ENCODE data around the gene PTPN4.
A peak's percentile ranks its signal among the peaks of the same experiment; 100 is the strongest.
"Not testable (repeated sequence)": the region's sequence is repeated elsewhere in the genome, so short reads cannot be mapped to it uniquely, and the experiment has no call there.

Gene PTPN4

DNA sequence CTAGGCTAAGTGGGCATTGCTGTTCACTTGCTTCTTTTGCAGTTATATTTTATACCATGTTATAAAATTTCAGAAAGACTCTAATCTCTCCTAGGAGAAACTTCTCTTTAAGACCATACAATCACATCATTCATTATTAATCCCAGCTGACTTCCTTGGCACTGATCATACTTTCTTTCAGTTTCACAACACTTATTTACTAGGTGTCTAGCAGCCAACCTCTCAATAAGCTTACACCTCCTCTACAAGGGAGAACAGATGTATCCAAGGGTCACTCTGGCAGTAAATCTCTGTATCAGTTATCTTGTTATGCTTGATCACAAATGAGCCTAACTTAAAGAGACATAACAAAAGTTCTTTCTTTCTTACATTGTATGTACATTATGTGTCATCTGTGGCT is 183.3 kb downstream of the PTPN4 start:
- DNase-seq (ENCODE audit: low spot score), result no peak

DNA sequence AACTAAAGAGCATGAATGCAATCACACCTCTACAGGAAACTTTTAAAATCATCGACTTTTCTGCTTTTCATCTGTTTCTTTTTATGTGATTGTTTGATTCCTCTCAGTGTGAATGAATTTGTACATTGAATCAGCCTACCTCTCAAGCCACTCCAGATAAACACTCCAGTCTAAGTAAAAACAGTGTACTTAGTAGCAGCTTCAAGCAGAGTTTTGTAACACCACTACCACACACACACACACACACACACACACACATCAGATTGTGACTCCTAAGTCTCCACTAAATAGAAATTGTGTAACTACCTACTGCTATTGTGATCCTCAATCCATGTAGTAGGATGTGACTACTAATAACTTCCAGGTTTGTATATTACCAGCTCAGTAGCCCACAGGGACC is 187.8 kb downstream of the PTPN4 start:
- no peak for DNase-seq (ENCODE audit: low spot score)

DNA sequence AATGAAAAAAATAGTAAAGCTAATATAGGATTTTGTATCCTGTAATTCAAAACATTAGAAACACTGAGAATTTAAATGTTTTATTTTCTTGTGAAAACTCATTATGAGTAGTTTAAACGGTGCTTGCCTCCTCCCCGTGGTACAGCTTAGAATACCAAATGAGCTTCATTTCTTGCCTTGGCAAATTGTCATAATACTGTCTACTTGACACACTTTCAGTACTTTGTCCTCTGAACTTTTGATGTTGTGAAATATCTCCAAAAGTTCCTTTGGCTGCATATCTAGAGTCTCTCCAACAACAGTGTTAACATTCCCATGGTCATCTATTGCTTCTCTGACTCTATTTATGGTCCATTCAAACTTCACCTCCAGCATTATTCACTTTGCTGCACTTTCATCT is 191.2 kb downstream of the PTPN4 start:
- DNase-seq (ENCODE audit: low spot score), result no peak

DNA sequence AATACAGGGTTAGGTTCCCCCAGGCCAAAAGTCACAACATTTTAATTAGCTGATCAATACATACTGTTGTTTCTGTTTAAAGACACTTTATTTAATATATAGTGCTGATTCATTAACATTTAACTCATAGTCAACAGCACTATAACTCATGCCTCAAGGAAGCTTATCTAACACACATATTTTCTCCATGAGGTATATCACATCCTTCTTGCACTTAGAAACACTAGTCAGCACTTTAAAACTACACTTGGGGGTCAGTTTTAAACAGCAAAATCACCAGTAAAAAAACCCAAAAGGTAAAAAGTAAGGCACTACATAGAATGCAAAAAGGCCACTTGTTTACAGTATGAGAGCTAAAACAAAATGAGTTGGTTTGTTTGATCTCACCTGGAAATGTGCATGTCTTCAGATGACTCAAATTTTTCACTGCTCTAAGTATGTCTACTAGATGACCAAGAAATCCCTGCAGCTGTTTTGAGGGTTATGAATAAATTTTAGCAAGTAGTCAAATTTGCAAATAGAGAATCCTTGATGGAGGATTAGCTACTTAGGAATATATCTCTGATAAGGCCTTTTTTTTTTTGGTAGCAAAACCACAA is 199.0 kb downstream of the PTPN4 start:
- DNase-seq (ENCODE audit: low spot score), result peak; percentile 7

DNA sequence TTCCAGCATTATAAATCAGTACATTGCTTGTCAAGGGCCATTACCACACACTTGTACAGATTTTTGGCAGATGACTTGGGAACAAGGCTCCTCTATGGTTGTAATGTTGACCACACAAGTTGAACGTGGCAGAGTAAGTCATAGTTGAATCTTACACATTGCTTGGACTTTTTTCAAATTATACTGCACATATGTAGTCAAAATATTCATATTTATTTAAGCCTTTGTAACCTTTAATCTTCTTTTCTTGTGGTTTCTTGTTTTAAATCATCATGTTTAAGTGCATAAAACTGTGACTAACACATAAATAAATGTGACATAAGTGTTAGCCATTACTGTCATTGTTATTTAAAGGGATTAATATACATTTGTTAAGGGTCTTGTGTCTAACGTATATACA is 201.1 kb downstream of the PTPN4 start:
- no peak for DNase-seq (ENCODE audit: low spot score)

DNA sequence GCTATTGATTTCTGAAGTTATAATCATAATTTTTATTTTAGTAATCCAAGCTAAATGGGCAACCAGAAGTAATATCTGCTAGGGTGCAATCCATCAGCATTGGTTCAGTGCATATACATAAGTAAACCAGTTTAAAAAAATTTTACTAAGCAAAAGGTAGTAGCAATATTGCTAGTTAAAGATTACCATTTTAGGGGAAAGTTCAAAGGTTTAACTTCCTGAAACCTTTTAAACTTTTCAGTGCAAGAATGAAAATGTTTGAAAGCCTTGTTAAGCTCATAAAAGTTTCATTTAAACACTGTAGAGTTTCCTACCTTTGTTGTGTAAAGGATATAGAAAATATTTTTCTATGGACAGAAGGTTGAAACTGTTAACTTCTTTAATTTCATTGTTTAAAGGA is 222.2 kb downstream of the PTPN4 start:
- no peak for DNase-seq (ENCODE audit: low spot score)

DNA sequence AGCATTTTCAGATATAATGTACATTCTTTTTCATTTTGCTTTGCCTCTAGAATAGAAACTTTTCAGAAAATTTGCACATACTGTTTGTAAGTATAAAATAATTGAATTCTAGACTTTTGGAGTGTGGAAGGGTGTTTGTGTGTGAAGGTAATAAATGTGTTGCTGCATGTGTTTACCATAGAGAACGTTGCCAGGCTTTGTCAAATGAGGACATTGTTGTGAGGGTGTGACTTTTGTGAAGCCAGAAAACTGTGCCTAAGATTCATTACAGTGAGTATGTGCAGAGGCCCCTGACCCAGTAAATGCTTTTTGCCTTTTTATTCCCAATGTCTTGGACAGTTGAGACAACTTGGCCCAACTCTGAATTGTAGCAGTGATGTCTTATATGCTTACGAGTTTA is 222.8 kb downstream of the PTPN4 start:
- DNase-seq (ENCODE audit: low spot score), result no peak

DNA sequence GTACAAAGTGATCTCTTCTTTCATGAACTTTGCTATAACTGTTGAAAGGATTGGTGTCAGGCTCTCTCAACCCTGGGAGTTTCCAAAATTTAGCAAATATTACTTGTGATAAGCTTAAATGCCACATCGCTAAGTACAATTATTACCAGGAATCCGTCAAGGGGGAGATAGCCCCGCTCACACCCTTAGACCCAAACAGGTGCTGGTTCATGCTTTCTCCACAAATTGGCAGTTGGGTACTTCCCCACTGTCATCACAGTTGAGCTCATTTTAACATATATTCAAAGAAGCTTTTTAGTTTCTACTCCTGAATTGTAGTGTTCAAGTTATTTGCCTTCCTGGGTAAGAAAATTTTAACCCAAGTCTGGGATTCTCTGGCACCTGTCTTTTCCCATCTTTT is 223.4 kb downstream of the PTPN4 start:
- no peak for DNase-seq (ENCODE audit: low spot score)

DNA sequence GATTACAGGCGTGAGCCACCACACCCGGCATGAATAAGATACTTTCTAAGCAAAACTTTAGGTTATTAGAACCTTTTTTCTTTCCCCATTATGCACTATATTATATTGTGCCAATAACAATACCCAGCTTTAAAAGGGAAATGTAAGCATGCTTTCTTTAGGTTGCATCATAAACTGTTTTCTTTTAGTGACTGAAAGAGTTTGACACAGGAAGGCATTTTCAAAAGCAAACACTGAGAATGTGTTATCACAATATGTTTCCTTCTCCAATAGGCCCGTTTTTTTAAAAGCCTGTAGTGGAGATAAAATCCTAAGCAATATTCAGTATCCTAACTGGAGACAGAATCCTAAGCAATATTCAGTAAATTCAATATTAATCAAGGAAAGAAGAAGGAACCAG is 236.4 kb downstream of the PTPN4 start:
- DNase-seq (ENCODE audit: low spot score), result no peak

DNA sequence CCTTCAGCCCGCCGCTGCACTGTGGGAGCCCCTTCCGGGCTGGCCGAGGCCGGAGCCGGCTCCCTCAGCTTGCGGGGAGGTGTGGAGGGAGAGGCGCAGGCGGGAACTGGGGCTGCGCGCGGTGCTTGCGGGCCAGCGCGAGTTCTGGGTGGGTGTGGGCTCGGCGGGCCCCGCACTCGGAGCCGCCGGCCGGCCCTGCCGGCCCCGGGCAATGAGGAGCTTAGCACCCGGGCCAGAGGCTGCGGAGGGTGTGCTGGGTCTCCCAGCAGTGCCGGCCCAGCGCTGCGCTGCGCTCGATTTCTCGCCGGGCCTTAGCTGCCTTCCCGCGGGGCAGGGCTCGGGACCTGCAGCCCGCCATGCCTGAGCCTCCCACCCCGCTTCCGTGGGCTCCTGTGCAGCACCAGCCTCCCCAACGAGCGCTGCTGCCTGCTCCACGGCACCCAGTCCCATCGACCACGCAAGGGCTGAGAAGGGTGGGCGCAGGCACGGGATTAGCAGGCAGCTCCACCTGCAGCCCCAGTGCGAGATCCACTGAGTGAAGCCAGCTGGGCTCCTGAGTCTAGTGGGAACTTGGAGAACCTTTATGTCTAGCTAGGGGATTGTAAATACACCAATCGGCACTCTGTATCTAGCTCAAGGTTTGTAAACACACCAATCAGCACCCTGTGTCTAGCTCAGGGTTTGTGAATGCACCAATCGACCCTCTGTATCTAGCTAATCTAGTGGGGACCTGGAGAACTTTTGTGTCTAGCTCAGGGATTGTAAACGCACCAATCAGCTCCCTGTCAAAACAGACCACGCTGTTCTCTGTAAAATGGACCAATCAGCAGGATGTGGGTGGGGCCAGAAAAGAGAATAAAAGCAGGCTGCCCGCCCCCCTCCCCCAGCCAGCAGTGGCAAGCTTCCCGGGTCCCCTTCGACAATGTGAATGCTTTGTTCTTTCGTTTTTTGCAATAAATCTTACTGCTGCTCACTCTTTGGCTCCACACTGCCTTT is 237.5 kb downstream of the PTPN4 start:
- DNase-seq (ENCODE audit: low spot score), result not testable (repeated sequence)

DNA sequence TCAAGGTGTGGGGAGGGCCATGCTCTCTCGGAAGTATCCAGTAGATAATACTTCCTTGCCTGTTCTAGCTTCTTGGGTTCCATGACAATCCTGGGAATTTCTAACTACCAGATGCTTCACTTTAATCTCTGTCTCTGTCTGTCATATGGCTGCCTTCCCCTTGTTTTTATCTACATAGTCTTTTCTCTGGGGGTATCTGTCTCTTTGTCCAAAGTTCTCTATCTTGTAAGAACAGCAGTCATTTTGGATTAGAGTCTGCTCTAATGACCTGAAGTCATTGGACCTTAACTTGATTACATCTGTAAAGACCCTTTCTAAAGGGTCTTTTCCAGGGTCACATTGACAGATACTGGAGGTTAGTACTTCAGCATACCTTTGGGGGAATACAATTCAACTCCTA is 241.7 kb downstream of the PTPN4 start:
- DNase-seq (ENCODE audit: low spot score), result no peak

DNA sequence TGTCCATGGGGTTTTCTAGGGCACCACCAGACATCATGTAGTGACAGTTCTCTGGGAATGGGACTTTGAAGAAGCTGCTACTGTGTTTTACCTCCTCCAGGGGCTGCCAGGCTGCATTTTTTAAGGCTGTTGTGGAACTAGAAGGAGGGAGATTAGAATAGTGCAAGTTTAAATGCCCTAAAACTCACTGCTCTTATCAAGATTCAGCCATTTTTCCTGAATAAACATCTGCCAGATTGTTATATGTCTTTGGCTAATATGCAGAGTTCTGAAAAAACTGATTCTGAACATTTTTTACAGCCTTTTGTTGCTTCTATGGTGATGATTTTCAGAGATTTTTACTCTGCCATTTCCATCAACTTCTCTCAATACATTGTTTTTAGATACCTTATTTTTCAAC is 244.5 kb downstream of the PTPN4 start:
- no peak for DNase-seq (ENCODE audit: low spot score)

DNA sequence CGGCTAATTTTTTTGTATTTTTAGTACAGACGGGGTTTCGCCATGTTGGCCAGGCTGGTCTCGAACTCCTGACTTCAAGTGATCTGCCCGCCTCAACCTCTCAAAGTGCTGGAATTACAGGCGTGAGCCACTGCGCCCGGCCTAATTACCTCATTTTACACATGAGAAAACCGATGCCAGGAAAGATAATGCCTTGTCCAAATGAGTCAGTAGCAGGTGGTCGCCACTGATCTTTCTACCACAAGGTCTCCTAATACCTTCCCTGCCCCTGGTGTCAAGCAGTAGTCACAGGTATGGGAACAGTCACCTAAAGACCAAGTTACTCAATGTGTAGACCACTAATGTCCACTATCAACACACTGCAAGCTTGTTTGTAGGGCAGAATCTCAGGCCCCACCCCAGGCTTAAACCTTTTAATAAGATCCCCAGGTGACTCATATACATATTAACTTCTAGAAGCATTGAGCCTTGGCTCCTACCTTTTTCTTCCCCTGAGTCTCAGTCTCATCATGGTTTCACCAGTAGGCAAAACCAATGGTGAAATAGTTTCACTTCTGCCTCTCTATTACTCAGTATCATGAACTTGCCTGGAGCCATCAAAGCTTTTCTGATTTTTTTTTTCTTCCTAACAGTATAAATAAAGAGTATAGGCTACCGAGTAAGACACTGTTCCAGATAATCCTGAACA is 246.3 kb downstream of the PTPN4 start:
- DNase-seq (ENCODE audit: low spot score), result no peak

DNA sequence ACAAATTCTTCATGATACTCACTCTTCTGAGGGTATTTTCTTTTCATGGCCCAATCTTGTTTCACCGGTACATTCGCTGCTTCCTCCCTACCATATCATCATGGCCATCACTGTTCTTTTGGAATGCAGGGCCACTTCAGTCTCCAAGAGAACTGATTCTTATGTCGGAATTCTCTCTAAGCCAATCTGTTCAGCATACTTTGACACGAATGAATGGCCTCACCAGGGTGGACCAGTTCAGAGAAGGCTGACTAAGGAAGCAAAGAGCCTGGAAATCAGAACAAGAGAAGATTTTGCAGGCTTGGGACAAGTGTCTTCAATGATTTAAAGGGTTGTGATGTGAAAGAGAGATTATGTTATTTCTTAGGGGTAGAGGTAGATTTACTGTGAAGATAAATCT is 248.1 kb downstream of the PTPN4 start:
- DNase-seq (ENCODE audit: low spot score), result no peak

DNA sequence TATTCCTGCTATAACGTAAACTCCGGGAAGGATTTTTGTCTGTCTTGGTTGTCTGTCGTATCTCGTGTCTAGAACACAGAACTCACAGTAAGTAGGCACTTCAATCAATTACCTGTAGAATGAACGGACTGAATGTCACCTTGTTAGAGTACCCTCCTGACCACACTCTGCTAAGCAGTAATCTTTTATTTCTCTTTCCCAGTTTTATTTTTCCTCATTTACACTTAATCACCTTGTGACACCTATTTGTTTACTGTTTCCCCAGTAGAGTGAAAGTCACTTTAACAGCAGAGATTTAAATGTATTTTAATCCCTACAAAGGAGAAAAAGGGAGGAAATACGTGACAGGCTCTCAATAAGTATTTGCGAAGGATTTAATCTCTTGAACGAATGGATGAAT is 252.6 kb downstream of the PTPN4 start:
- no peak for DNase-seq (ENCODE audit: low spot score)

DNA sequence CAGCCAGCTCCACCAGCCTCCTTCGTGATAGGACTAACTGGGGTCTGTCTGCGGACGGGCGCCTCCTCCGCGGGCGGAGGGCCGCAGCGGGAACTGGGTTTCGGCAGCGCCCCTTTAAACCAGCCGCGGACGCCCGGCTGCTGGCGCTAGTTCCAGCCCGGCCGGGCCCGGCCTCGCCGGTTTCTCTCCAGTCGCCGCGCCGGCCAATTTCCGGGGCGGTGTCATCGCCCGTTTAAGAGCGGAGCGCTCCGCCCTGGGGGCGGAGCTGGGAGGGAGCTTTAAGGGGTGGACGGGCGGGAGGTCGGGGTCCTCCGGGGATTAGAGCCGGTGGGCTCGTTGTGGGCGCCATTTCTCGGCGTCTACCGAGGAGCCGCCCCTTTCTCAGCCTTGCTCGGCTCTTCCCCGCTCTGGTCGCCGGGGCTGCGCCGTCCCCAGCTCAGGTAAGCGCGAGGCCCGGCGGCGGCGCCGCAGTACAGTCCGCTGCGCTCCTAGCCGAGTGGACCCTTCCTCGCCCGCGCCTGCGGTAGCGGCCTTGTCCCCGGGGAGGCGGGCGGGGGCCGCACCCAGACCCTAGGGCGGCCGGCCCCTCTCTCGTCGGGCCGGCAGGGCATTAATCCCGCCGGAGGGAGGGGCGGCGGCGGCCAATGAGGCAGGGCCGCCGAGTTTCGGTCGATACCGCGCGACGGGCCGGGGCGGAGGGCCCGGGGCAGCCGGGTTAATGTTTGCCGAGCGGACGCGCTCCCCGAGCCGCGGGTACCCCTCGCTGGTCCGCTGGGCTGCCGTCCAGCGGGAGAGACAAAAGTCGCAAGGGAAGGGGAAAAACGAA is 253.3 kb downstream of the PTPN4 start, which contains the start of gene EPB41L5:
TSS of gene EPB41L5 (plus strand) at position 307 of the 826 bp plus-strand sequence. CDS start 6,008 bp downstream, outside the sequence.
- DNase-seq (ENCODE audit: low spot score), result peak; percentile 81

DNA sequence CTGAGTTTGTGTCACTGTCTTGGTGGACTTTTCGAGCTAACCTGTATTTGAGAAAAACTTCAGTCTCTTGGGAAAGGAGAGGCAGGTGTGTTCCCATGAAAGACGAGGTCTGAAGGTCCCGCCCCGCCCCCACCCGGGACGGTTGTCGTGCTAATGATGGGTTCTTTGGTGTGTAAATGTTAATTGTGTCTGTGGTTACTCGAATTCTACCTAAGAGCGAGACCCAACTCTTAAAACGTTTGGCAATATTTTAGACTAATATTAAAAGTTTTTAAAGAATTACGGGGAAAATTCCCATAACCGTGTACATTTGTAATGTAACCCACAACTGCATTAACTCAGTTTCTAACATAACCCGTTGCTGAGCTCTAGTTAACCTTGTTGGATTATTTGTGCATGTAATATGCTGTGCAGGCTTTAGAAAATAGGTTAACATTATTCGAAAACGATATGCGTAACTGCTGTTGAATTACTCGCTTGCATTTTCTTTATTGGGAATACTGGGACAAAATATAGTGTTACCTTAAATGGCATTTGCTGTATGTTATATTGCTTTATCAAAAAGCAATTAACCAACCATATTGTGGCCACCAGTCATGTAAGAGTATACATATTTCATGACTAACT is 254.0 kb downstream of the PTPN4 start:
- DNase-seq (ENCODE audit: low spot score), result no peak

DNA sequence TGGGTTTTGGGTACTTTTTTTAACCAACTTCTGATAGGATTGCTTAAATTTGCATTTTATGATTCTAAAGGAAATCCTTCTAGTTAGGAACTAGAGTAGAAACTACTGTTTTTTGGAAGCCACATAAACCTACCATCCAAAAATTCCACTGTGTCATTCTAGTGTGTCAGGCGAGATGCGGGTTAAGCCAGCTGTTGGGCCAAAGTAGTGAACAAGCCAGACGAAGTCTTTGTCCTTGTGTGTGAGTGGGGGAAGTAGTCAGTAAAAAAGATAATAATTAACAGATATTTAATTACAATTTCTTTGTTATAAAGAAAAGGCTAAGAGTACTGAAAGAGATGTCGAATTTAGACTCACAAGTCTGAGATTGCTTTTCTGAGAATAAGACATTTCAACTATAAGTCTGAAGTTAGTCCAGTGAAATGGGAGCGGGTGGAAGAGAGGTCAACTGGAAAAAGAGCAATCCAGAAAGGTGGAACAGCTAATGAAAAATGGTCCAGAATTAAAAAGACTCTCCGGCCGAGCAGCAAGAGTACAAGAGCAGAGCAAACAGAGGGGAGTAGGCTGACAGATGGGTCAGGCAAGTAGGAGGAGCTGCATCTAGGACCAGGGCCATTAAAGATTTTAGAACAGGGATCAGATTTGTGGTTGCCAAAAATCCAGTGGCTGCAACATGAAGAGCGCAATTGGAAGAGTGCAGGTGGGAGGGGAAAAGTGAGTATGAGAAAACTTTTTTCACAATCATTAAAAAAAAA is 254.7 kb downstream of the PTPN4 start:
- no peak for DNase-seq (ENCODE audit: low spot score)

DNA sequence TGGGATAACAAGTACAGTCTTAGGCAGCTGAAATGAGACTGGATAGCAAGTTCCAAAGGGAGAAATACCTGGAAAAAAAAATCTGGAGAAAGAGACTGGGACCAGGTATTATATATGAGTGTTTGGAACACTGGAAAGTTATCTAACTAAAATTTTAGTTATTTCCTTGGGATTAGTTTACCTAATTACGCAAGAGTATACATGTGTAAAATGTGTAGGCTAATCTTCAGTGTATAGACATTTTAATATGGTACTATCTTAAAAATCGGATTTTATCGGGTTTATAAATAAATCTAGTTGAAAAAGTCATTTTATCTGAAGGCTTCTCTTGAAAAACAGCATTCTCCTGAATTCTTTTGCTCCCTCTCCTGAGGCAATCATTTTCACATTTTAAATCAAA is 257.1 kb downstream of the PTPN4 start:
- DNase-seq (ENCODE audit: low spot score), result no peak

DNA sequence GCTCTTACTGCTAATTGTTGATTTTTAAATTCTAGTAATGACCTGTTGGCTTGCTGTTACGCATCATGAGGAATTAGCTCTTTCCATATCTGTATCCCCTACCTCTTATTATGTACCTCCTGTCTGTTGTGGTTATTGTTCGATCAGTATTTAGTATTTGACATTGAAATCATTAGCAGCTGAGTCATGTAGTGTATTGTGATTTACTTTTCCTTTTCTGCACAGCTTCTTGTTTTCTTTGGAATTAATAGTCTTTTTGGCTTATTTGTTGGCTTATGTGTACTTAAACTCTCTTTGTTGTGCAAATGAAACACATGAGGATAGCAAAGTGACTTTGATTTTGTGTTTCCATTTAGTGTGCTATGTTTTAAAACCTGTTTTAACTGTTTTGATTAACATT is 257.5 kb downstream of the PTPN4 start:
- DNase-seq (ENCODE audit: low spot score), result no peak

DNA sequence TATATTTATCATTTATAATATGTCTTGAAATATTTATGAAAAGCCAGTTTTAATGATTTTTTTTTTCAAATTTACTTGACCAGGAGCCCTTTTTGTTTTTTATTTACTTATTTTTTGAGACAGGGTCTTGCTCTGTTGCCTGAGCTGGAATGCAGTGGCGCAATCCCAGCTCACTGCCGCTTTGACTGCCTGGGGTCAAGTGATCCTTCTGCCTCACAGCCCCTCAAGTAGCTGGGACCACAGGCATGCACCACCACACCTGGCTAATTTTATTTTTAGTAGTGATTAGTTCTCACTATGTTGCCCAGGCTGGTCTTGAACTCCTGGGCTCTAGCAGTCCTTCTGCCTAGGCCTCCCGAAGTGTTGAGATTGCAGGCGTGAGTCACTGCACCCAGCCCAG is 258.8 kb downstream of the PTPN4 start:
- DNase-seq (ENCODE audit: low spot score), result no peak
